Muscle layer of duodenum (tissue), 2 donors: ENCODE results near the gene AOX1.
"Not testable (repeated sequence)": the region's sequence is repeated elsewhere in the genome, so short reads cannot be mapped to it uniquely, and the experiment has no call there.

Experiments used
- H3K27ac ChIP-seq: one replicate; pipeline ENCODE4 v1.7.0; 2013; ENCODE audit warnings: mild to moderate bottlenecking, low read length
- H3K27me3 ChIP-seq: one replicate; pipeline ENCODE4 v1.7.0; 2013; ENCODE audit warnings: low read depth, mild to moderate bottlenecking, control low read depth, low read length
- H3K36me3 ChIP-seq, 2 donors: one replicate each; pipeline ENCODE4 v1.7.0; 2013; ENCODE audit warnings: low read length in 2 of 2, control low read depth in 1 of 2, mild to moderate bottlenecking in 1 of 2; ENCODE audit not compliant: insufficient read depth in 2 of 2, control insufficient read depth in 1 of 2
- H3K4me1 ChIP-seq, 2 donors: one replicate each; pipeline ENCODE4 v1.7.0; 2013; ENCODE audit warnings: low read length in 2 of 2, mild to moderate bottlenecking in 2 of 2, control low read depth in 1 of 2, moderate library complexity in 1 of 2; ENCODE audit not compliant: insufficient read depth in 2 of 2, control insufficient read depth in 1 of 2
- H3K4me3 ChIP-seq, 2 donors: one replicate each; pipeline ENCODE4 v1.7.0; 2013; ENCODE audit warnings: low read length in 2 of 2, low read depth in 1 of 2, mild to moderate bottlenecking in 1 of 2
- H3K9me3 ChIP-seq, 2 donors: one replicate each; pipeline ENCODE4 v1.7.0; 2013; ENCODE audit warnings: low read length in 2 of 2, control low read depth in 1 of 2, mild to moderate bottlenecking in 1 of 2; ENCODE audit not compliant: control insufficient read depth in 1 of 2
- donor health status: healthy.

AOX1 gene

GRCh38 chr2:200585730-200586643 lies at the start of gene AOX1:
Gene AOX1, plus strand, starts transcription at chr2:200586014. Its CDS starts 95 bp downstream, at chr2:200586109.
- H3K27me3 ChIP-seq = no peaks in the 10 kb centered on the region
- no peaks in the 10 kb centered on the region for H3K36me3 ChIP-seq
- H3K4me3 ChIP-seq = peak within 1 kb of the TSS; percentile 73 to 77
- no peaks in the 10 kb centered on the region for H3K9me3 ChIP-seq
- no peaks in the 10 kb centered on the region for H3K4me1 ChIP-seq
- peak within 1 kb of the TSS; percentile 3 for H3K27ac ChIP-seq

GRCh38 chr2:200538139-200538538 lies 47.7 kb upstream of the AOX1 start:
- Histone ChIP-seq H3K4me1 (no peaks in the 10 kb centered on the region), H3K4me3 (no peak overlapping the region), H3K27ac (no peak overlapping the region), H3K27me3 (no peaks in the 10 kb centered on the region), H3K36me3 (peaks cover 0 to 3% of the 10 kb centered on the region in 2 donors), H3K9me3 (no peaks in the 10 kb centered on the region)

- Histone ChIP-seq H3K36me3 (peaks cover 0 to 3% of the 10 kb centered on the region in 2 donors), H3K4me3 (no peak overlapping the region), H3K27me3 (no peaks in the 10 kb centered on the region), H3K4me1 (no peaks in the 10 kb centered on the region), H3K9me3 (no peaks in the 10 kb centered on the region), H3K27ac (no peak overlapping the region)
Measured at GRCh38 chr2:200540793-200541192, 45.0 kb upstream of the AOX1 start.

- not testable (repeated sequence) for H3K4me1 ChIP-seq, H3K36me3 ChIP-seq, H3K9me3 ChIP-seq, H3K27ac ChIP-seq, H3K27me3 ChIP-seq, H3K4me3 ChIP-seq
Measured at GRCh38 chr2:200566596-200566995, 19.2 kb upstream of the AOX1 start.

GRCh38 chr2:200567932-200568331 lies 17.9 kb upstream of the AOX1 start:
- H3K36me3 ChIP-seq = no peaks in the 10 kb centered on the region
- H3K27ac ChIP-seq = no peak overlapping the region
- no peaks in the 10 kb centered on the region for H3K4me1 ChIP-seq
- H3K9me3 ChIP-seq = no peaks in the 10 kb centered on the region
- H3K4me3 ChIP-seq = no peak overlapping the region
- no peaks in the 10 kb centered on the region for H3K27me3 ChIP-seq

GRCh38 chr2:200575957-200576356 lies 9.9 kb upstream of the AOX1 start:
- Histone ChIP-seq H3K4me3 (no peak overlapping the region), H3K27ac (no peak overlapping the region), H3K27me3 (no peaks in the 10 kb centered on the region), H3K9me3 (no peaks in the 10 kb centered on the region), H3K4me1 (no peaks in the 10 kb centered on the region), H3K36me3 (no peaks in the 10 kb centered on the region)

- H3K27me3 ChIP-seq = no peaks in the 10 kb centered on the region
- H3K4me3 ChIP-seq = no peak overlapping the region
- no peaks in the 10 kb centered on the region for H3K9me3 ChIP-seq
- H3K27ac ChIP-seq = no peak overlapping the region
- no peaks in the 10 kb centered on the region for H3K4me1 ChIP-seq
- no peaks in the 10 kb centered on the region for H3K36me3 ChIP-seq
Measured at GRCh38 chr2:200577027-200577426, 8.8 kb upstream of the AOX1 start.

GRCh38 chr2:200578778-200579177 lies 7.0 kb upstream of the AOX1 start:
- H3K9me3 ChIP-seq = no peaks in the 10 kb centered on the region
- H3K27me3 ChIP-seq = no peaks in the 10 kb centered on the region
- no peaks in the 10 kb centered on the region for H3K4me1 ChIP-seq
- no peaks in the 10 kb centered on the region for H3K36me3 ChIP-seq
- no peak overlapping the region for H3K27ac ChIP-seq
- no peak overlapping the region for H3K4me3 ChIP-seq

GRCh38 chr2:200584639-200585038 lies 1.2 kb upstream of the AOX1 start:
- Histone ChIP-seq H3K9me3 (no peaks in the 10 kb centered on the region), H3K4me3 (no peak overlapping the region), H3K27ac (no peak overlapping the region), H3K36me3 (no peaks in the 10 kb centered on the region), H3K4me1 (no peaks in the 10 kb centered on the region), H3K27me3 (no peaks in the 10 kb centered on the region)

- Histone ChIP-seq H3K4me3 (peak overlapping the region; percentile 73 to 77), H3K9me3 (no peaks in the 10 kb centered on the region), H3K36me3 (no peaks in the 10 kb centered on the region), H3K4me1 (no peaks in the 10 kb centered on the region), H3K27me3 (no peaks in the 10 kb centered on the region), H3K27ac (no peak overlapping the region)
Measured at GRCh38 chr2:200585340-200585729, 479 bp upstream of the AOX1 start.

- Histone ChIP-seq H3K27me3 (no peaks in the 10 kb centered on the region), H3K27ac (peak overlapping the region; percentile 3)
Measured at GRCh38 chr2:200586644-200586975, 796 bp downstream of the AOX1 start.

More at GRCh38 chr2:200586644-200586975, 796 bp downstream of the AOX1 start:
- Histone ChIP-seq H3K36me3 (no peaks in the 10 kb centered on the region), H3K9me3 (no peaks in the 10 kb centered on the region), H3K4me3 (peak overlapping the region; percentile 73 to 77), H3K4me1 (no peaks in the 10 kb centered on the region)
